HG03139 (cell line): ENCODE data around the gene MCTP1.
"Not testable (repeated sequence)": the region's sequence is repeated elsewhere in the genome, so short reads cannot be mapped to it uniquely, and the experiment has no call there.

ENCODE experiments used
- ATAC-seq: cut with Tn5 transposase; IDR thresholded peaks from one replicate; pipeline ENCODE4 v1.9.1; 2021; ENCODE audit not compliant: unreplicated experiment

The MCTP1 gene

DNA sequence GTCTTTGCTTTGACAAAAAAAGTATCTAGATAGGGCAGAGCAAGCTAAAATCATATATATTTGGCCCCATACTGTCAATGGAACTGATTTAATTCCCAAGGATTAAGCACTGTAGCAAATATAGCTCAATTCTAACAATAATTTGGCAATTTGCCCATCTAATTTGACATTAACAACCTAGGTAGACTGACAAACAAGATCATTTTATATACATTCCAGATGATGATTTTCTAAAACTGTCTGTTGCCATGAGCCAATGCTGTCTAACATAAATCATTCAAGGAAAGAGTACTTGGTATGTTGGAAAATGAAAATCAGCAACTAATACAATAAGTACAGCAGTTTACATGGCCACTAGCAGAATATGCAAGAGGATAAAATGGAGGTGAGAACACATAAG, 32.1 kb downstream of the MCTP1 start:
- ATAC-seq = no peak

DNA sequence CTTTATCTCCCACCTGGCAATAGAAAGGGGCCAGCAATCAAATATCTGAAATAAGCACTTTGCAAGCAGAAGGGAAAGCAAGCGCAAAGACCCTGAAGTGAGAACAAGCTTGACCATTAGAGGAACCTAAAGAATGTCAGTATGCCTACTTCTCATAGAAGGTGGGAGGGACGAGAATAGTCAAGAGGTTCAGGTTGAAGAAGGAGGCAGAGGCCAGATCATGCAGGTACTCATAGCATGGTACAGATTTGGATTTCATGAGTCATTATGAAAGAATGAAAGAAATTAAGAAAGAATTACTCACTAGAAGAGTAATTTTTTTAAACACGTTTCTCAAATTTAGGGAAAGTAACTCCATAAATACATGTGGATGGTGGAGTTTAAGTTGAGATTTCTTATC, 33.7 kb downstream of the MCTP1 start:
- no peak for ATAC-seq

DNA sequence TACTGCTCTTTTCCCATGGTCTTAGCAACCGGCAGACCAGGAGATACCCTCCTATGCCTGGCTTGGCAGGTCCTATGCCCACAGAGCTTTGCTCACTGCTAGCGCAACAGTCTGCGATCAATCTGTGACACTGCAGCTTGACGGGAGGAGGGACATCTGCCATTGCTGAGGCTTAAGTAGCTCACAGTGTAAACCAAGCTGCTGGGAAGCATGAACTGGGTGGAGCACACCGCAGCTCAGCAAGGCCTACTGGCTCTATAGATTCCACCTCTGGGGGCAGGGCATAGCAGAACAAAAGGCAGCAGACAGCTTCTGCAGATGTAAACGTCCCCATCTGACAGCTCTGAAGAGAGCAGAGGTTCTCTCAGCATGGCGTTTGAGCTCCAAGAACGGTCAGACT, 40.4 kb downstream of the MCTP1 start:
- no peak for ATAC-seq

GRCh38 chr5:95241635-95242034, 43.3 kb downstream of the MCTP1 start:
- ATAC-seq = peak; percentile 97

DNA sequence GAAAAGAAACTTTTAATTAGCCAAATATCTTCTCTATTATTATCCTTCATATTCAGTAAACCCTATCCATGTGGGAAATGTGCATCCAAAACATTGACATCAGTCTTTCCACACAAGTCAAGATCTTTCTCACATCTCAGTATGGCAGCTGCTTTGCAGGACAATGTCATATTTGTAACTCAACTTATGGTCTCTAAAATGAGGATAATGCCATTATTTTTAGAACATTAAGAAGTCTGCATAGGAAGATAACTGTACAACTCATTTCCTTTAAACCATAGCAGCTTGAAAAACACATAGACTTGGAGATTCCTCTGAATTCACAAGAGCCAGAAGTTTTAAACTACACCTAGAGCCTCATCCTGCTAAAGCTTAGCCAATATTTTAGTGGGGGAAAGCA, 43.7 kb downstream of the MCTP1 start:
- ATAC-seq = no peak

DNA sequence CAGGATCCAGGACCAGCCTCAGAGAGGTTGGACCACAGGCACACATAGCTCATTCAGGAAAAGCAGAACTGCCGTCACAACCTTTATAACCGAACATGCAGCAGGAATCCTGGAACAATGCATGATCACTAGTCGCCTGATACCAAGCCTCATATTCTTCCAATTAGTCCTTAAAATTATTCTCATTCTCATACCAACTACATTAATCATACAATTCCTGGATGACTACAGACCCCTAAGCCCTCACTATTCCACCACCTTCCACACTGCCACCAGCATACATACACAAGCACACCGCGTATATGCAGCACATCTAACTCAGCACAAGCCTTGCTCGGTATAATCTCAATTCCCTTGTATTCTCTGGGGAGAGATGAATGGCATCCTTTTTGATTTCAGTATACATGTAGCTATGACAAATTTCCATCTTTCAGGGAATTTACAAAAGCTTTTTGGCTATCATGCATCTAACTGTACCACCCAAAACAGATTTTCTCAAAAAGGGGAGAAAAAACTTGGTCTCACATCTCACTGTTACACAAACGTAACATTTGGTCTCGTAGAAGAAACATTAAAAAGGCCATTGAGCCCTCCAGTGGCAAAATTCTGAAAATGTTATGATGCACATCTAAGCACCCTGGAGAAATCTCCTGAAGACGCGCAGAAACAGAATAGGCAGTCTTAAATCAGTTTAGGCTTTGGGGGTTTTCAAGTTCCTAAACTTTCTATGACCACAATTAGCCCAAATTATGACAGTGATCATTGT, 46.2 kb downstream of the MCTP1 start:
- no peak for ATAC-seq

DNA sequence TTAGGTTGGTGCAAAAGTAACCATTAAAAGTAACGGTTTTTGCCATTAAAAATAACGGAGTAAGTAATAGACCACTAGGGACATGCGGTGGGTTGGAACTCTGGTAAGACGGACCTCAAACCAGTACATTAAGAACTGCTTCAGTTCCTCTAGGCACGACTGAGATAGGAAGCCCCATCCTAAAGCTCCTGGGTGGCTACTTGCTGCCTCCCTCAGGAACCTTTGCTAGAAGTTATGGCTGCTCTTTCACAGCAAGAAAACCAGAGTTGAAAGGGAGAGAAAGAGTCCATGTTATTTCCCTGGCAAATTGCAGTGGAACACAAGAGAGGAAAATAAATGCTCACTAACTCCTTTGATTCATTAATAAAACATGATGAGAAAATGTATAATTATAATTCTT, 47.6 kb downstream of the MCTP1 start:
- no peak for ATAC-seq

GRCh38 chr5:95235439-95235982, 49.4 kb downstream of the MCTP1 start:
- no peak for ATAC-seq

- no peak for ATAC-seq
Measured at GRCh38 chr5:95229646-95230045, 55.2 kb downstream of the MCTP1 start.

DNA sequence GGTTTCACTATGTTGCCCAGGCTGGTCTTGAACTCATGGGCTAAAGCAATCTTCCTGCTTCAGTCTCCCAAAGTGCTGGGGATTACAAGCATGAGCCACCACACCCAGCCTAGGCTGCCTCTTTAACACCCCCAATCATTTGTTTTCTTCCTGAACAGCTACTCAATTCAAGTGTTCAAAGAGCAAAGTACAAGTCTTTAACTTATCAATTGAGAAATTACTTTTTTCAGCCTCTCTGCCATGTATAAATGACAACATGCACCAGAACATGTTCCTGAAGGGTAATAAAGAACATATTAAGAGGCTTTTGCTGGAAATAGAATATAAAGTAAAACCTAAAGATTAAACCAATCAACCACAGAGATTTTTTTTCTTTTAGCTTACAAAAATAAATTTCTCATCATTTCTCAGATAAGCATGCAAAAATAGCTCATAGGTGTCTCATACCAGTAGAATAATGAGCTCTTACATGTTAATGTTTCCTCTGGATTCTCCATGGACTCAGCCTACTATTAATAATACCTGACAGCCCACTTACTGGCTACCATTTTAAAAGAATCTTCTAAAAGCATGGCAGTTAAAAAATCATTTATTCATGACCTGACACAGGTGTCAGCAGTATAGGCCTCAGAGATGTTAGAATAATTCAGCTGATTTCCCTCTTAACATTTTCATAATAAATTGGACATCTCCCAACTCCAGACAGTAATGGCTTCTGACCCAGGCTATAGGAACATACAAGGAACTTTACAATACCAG, 60.0 kb downstream of the MCTP1 start:
- no peak for ATAC-seq

DNA sequence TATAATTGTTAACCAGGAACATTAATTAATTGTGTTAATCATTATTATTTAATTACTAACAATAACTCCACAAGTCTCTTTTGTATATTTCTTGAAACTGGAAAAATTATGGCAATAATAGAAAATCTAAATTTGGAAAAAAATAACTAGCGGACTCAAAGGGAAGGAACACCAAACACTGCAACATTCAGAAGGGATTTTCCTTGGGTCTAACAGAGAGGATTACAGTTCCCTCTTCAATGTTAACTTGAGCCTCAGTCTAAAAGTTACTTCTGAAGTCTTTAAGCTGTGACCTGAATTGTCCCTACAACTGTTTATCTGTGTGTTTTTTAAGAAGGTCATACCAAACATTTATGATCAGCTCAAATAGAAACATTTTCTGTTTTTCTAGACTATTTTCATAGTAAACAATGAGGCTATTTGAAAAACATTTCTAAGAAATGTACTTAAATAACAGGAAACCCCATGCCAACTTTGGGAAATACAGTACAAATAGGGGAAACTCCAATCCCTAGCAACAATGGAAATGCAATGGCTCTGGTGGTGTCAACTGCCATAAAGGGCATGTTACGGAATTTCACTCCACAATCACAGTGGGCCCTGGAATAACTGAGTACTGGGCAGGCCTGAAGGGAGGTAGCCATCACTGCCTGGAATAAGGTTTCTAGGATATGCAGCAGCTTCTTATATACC, 61.2 kb downstream of the MCTP1 start:
- ATAC-seq = no peak

DNA sequence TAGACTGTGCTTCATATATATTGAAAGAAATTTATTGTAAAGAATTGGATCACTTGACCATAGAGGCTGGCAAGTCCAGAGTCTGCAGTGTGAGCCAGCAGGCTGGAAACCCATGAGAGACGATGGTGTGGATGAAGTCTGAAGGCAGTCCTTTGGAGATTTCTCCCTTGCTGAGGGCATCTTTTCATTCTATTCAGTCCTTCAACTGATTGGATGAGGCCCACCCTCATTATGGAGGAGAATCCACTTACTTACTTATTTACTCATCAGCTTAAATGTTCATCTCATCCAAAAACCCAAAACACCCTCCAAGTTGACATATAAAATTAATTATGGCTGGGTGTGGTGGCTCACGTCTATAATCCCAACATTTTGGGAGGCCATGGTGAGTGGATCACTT, 62.1 kb downstream of the MCTP1 start:
- ATAC-seq = no peak

DNA sequence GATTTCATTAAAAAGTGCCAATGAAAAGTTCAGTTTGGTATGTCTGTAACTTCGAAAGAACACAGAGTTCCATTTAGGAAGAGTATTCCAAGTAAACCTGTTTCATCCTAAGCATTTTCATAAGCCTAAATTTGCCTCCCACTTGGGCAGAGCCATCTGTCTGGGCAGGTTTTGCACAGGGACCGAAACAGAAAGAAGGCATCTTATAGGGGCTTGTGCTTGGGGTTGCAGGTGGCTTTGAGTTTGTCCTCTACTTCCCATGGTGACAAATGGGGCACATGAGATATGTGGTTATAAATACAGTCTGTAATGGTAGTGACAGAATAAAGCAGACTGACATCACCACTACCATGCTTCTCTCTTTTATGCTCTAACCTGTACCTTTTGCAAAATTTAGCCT, 63.7 kb downstream of the MCTP1 start:
- no peak for ATAC-seq

DNA sequence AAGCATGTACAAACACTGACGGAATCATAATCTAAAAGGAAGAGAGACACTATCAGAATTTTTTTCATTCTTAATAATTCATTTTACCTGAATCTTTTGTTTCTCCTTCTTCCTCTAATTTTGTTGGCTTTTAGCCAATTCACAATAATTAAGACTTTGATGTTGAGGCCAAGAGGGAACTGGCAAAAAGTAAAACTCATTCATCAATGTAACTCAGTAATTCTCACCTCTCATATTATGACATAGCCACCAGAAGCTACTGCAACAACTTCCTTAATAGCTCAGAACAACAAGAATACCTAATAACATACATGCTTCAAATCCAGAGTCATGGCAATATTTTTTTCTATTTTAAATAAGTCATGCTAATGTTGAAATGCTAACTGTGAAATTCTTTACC, 64.5 kb downstream of the MCTP1 start:
- no peak for ATAC-seq

DNA sequence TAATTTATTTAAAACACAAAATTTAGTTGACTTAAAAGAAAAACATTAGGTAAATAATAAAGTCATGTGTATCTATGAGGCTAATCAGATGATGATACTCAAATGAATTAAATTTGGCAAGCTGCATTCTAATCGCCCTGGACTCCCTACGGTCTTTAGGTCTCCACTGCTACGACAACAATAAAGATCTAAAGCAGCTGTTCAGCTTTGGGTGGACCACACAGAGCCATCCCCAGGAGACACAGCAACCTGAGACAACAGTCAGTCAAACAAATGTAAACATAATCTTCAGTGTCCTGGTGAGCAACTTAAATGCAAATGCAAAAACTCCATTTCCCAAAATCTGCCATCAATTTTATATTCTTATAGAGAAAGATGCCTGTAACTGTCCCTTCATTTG, 65.5 kb downstream of the MCTP1 start:
- no peak for ATAC-seq

DNA sequence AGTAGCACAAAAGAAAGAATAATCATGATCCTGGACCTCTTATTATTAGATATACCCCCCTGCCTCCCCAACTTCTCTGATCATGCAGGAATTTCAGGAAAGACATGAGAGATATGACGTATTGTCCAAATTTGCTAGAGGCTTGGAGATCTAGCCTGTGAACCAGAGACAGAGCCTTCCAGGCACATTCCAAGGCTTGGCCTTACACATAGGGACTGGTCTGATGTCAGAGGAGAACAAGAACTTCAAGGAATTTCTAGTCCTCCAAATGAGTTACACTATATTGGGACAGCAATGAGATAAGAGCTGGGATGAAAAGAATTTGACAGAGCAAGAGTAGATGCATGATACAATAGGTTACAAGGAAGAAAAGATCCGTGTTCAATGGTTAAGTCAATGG, 67.0 kb downstream of the MCTP1 start:
- no peak for ATAC-seq

DNA sequence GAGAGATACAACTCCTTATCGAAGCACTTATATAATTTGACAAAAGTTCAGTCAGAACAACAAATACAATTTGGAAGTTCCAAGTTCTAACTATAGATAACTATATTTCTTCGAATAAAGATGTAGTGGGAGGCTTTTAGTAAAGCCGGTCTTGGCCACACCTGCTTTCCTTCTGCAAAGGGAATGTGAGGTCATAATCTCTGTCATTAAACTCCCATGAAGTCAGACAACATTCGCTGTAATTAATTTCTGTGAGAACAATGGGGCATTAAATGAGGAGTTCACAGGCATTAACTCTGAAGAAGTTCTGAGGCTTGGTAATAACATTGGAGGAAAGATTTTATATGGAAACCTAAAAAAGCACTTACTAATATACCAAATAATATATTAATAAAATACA, 67.5 kb downstream of the MCTP1 start:
- no peak for ATAC-seq

DNA sequence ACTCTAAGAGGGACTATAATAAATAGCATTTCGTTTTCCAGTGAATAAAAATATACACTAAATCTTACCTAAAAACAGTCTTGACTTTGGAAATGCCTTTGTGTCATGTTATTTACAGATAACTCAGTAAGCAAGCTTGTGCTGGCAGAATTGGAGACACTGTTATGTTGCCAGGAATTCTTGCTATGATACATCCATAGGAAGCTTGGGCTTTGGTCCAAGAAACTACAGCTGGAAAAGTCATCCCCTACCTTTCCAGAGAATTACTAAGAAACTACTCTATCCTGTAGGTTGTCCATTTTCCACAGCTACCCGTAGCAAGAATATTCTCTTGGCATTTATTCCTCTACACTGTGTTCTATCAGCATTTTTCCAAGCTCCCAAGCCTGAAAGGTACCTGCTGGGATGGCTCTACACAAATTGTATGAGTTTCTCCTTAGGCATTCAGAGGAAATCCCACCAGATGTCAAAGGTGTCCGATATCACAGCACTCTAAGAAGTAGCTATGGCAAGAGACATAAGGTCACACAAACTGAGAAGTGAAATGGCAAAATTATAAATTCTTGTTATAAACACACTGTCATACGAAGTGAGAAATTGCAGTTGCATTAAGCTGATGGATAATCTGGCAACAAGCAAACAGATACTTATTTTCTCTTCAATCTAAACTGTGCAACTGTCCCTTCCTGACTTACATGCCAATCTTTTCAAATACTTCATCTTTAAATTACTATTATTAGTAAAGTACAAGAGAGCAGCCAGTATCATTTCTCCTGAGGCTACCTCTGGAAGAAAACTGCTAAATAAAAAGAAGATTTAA, 68.5 kb downstream of the MCTP1 start:
- ATAC-seq = no peak

DNA sequence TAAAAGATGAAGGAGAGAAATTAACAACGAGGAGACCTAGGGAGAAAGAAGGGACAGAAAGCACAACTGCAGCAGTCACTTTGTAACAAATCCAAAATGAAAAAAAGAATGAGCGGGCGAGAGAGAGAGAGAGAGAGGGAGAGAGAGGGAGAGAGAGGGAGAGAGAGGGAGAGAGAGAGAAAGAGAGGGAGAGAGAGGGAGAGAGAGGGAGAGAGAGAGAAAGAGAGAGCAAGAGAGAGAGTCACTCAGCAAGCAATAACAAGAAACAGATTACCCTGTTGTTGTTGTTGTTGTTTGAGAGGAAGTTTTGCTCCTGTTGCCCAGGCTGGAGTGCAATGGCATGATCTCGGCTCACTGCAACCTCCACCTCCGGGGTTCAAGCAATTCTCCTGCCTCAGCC, 77.1 kb downstream of the MCTP1 start:
- ATAC-seq = not testable (repeated sequence)

GRCh38 chr5:95194856-95195255, 90.0 kb downstream of the MCTP1 start:
- no peak for ATAC-seq

- ATAC-seq = peak; percentile 71
Measured at GRCh38 chr5:95191330-95191729, 93.6 kb downstream of the MCTP1 start.
